ENCODE measurements around the gene PRSS33. TPM values are rescaled to one million over a fixed set of nuclear protein-coding genes. Genes with fewer than 3 reads are reported as not detected.

The PRSS33 gene
- polyA plus RNA-seq, 1 experiment: not detected

GRCh38 chr16:2769675-2770056 is 17.7 kb downstream of the PRSS33 start:
- no peaks in the 10 kb centered on the region for H3K27me3 ChIP-seq (ENCODE audit: control insufficient read depth, insufficient read depth, low read length)
- H3K4me3 ChIP-seq (ENCODE audit: low read depth, low read length): no peak overlapping the region
- peaks cover 19% of the 10 kb centered on the region for H3K9me3 ChIP-seq (ENCODE audit: control insufficient read depth, insufficient read depth, low read length)
- no peak overlapping the region for H3K27ac ChIP-seq (ENCODE audit: low read depth, low read length)
- DNase-seq (ENCODE audit: low read depth, low spot score): no peak
- no peak for TF ChIP-seq CTCF (IDR thresholded peaks at IDR 0.05; ENCODE audit: low read depth, low read length)
- CTCF ChIA-PET: no interaction called here
- POLR2A ChIA-PET: no interaction called here

- Histone ChIP-seq H3K27ac (ENCODE audit: low read depth, low read length) (no peak overlapping the region), H3K9me3 (ENCODE audit: control insufficient read depth, insufficient read depth, low read length) (peaks cover 20% of the 10 kb centered on the region), H3K27me3 (ENCODE audit: control insufficient read depth, insufficient read depth, low read length) (no peaks in the 10 kb centered on the region), H3K4me3 (ENCODE audit: low read depth, low read length) (no peak overlapping the region)
- ChIA-PET POLR2A (interaction anchor here (0.8 kb wide), 1 partner anchor 99 kb away, joined by 4 read pairs; no protein-coding TSS in a partner anchor), CTCF (no interaction called here)
- no peak for DNase-seq (ENCODE audit: low read depth, low spot score)
- no peak for TF ChIP-seq CTCF (IDR thresholded peaks at IDR 0.05; ENCODE audit: low read depth, low read length)
These were observed 18.2 kb downstream of the PRSS33 start for GRCh38 chr16:2769100-2769529.

GRCh38 chr16:2768403-2769089 is 18.8 kb downstream of the PRSS33 start:
- Histone ChIP-seq H3K9me3 (ENCODE audit: control insufficient read depth, insufficient read depth, low read length) (peaks cover 24% of the 10 kb centered on the region), H3K27ac (ENCODE audit: low read depth, low read length) (no peak overlapping the region), H3K4me3 (ENCODE audit: low read depth, low read length) (no peak overlapping the region), H3K27me3 (ENCODE audit: control insufficient read depth, insufficient read depth, low read length) (no peaks in the 10 kb centered on the region)
- no peak for DNase-seq (ENCODE audit: low read depth, low spot score)
- POLR2A ChIA-PET: interaction anchor here (0.8 kb wide), 1 partner anchor 100 kb away, joined by 4 read pairs; no protein-coding TSS in a partner anchor
- CTCF ChIA-PET: no interaction called here
- TF ChIP-seq CTCF (IDR thresholded peaks at IDR 0.05; ENCODE audit: low read depth, low read length): no peak

- H3K27me3 ChIP-seq (ENCODE audit: control insufficient read depth, insufficient read depth, low read length): no peaks in the 10 kb centered on the region
- CTCF ChIA-PET: no interaction called here
- POLR2A ChIA-PET: interaction anchor here (0.6 to 1.6 kb wide), 2 partner anchors 15 to 21 kb away, joined by 3 to 5 read pairs; partner anchors contain the start of gene SRRM2
These were observed 19.5 kb downstream of the PRSS33 start for GRCh38 chr16:2767891-2768290.

More at GRCh38 chr16:2767891-2768290, 19.5 kb downstream of the PRSS33 start:
- no peak for TF ChIP-seq CTCF (IDR thresholded peaks at IDR 0.05; ENCODE audit: low read depth, low read length)
- DNase-seq (ENCODE audit: low read depth, low spot score): no peak
- Histone ChIP-seq H3K4me3 (ENCODE audit: low read depth, low read length) (no peak overlapping the region), H3K27ac (ENCODE audit: low read depth, low read length) (no peak overlapping the region), H3K9me3 (ENCODE audit: control insufficient read depth, insufficient read depth, low read length) (peaks cover 25% of the 10 kb centered on the region)
